ENCODE results near the gene BMPR1B.

BMPR1B gene

GRCh38 chr4:95188701-95189370 is 431.1 kb downstream of the BMPR1B start:
- no peak for DNase-seq (ENCODE audit: low spot score)

- DNase-seq (ENCODE audit: low spot score), result no peak
These were observed 433.1 kb downstream of the BMPR1B start for GRCh38 chr4:95190751-95191436.

- DNase-seq (ENCODE audit: low spot score), result no peak
These were observed 433.8 kb downstream of the BMPR1B start for GRCh38 chr4:95191537-95191936.

DNA sequence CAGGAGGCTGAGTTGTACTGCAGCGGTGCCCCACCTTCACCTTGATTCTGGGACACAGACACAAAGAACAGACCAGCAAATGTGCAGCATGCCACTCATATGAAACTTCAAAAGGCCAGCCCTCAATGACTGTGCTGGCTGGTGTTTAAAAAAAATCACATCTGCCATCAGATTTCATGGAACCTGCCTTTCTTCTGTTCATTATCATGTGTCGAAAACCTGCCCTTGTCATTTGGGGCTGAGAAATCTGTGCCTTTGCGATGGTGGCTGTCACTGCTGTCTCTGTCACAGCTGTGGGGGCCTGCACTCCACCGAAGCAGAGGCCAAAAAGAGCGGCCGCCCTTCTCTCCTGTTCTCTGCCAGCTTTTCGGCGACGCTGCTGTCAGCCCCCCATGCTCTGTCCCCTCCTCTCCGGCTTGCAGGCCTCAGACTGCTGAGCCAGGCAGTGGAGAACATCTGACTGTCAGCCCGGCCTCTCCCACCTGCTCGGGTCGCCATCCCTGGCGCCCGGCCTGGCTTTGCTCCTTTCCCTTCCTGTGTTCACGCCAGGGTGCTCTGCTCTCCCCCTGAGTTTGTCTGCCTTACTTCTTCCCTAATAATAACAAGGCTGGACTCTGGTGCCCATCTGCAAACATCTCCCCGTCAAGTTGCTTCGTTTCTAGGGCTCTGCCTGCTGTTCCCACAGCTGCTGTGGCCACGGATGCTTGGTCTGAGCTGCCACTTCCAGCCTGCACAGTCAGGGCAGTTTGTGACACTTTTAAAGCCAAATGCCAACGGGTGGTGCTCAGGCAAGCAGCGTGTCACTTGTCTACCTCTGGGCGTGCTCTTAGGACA is 435.9 kb downstream of the BMPR1B start:
- no peak for DNase-seq (ENCODE audit: low spot score)

GRCh38 chr4:95197353-95197752 is 439.6 kb downstream of the BMPR1B start:
- no peak for DNase-seq (ENCODE audit: low spot score)

GRCh38 chr4:95198961-95199360 is 441.2 kb downstream of the BMPR1B start:
- no peak for DNase-seq (ENCODE audit: low spot score)

GRCh38 chr4:95204267-95204844 is 446.6 kb downstream of the BMPR1B start:
- no peak for DNase-seq (ENCODE audit: low spot score)

DNA sequence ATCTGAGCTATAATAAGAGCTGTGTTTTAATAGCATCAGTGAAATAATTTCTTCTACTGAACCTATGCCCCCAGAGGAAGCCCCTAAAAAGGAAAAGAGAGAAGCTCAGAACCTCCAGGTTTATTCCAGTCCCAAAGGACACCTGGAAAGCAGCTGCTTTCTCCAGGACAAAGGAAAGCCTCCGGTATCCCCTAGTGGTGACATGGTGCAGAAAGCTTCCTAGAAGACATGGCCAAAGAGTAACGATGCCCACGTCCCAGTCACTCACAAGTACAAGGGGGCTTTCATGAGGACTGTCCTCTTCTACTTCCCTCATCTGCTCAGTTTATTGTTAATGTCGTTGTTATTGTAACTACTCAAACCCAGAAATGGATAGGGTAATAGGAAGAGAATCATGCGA is 447.1 kb downstream of the BMPR1B start:
- no peak for DNase-seq (ENCODE audit: low spot score)
